HepG2 (cell line): ENCODE data around the gene CCND1. TPM values are rescaled to one million over a fixed set of nuclear protein-coding genes. Genes with fewer than 3 reads are reported as not detected.

Source experiments
- ATAC-seq: fragments of 200-7000 bp; cut with Tn5 transposase; 3 replicates; pipeline ENCODE4 v1.9.1; 2020; ENCODE audit warnings: mild to moderate bottlenecking, moderate library complexity
- BruUV-seq: library from RNA; stranded (reverse); fragments of 400-500 nt; replicated peaks from 2 replicates; lab custom pipeline; 2021; lab: Mats Ljungman, UMichigan
- CTCF ChIA-PET: fragments of 300-600 bp; formaldehyde crosslinking; extraction: SDS; loops from one replicate; lab custom pipeline; 2021; ENCODE audit warnings: low total read pairs, inconsistent platforms, low intra/inter-chr PET ratio; lab: Yijun Ruan, JAX
- POLR2A ChIA-PET: fragments of 350-600 bp; sonication (Branson Sonifier 250); formaldehyde crosslinking; loops from one replicate; lab custom pipeline; 2020; ENCODE audit warnings: antibody characterized with exemption, inconsistent platforms; lab: Yijun Ruan, JAX
- DNase-seq: peaks from one replicate; pipeline ENCODE4 v3.0.0-alpha.2; 2015; ENCODE audit warnings: low spot score
- FAIRE-seq: peaks from 3 replicates; lab custom pipeline; 2011; peaks lifted over from hg19 to GRCh38; lab: Jason Lieb, UNC
- H2AFZ ChIP-seq: one replicate; pipeline ENCODE4 v1.6.1; 2011; ENCODE audit warnings: low read length, inconsistent platforms
- H3K27ac ChIP-seq: fragments of 300-600 bp; 3 replicates; pipeline ENCODE4 v1.8.0; 2011; ENCODE audit warnings: mixed run types, mild to moderate bottlenecking, mixed read lengths, low read length, inconsistent platforms; ENCODE audit not compliant: insufficient read depth; ENCODE audit errors: extremely low read length
- H3K27me3 ChIP-seq, 2 experiments: fragments of 200-600 bp in 1 of 2; 2 replicates in 1 of 2; 3 replicates in 1 of 2; pipeline versions ENCODE4 v1.6.0 to v1.8.0; 2011; ENCODE audit warnings: low read length in 2 of 2, mild to moderate bottlenecking in 2 of 2, moderate library complexity in 2 of 2, inconsistent platforms in 1 of 2; ENCODE audit not compliant: insufficient read depth in 2 of 2, control insufficient read depth in 1 of 2
- H3K36me3 ChIP-seq, 2 experiments: fragments of 200-600 bp in 1 of 2; replicated peaks in 1 of 2; 2 replicates in 1 of 2; 3 replicates in 1 of 2; pipeline versions ENCODE4 v1.5.1 to v1.8.0; 2011; ENCODE audit warnings: low read length in 2 of 2, inconsistent platforms in 1 of 2; ENCODE audit not compliant: insufficient read depth in 2 of 2, control insufficient read depth in 1 of 2
- H3K4me1 ChIP-seq: 2 replicates; pipeline ENCODE4 v1.5.1; 2012; ENCODE audit warnings: low read length, inconsistent platforms; ENCODE audit not compliant: insufficient read depth
- H3K4me2 ChIP-seq: 2 replicates; pipeline ENCODE4 v1.6.0; 2011; ENCODE audit warnings: low read depth, low read length, inconsistent platforms
- H3K4me3 ChIP-seq, 3 experiments: fragments of 200-600 bp in 1 of 3; sonication (generic), shearing (Covaris generic) in 1 of 3; replicated peaks in 1 of 3; 2 replicates each; pipeline ENCODE4 v1.5.1; 2011 to 2016; ENCODE audit warnings: low read length in 3 of 3, inconsistent platforms in 2 of 3, low read depth in 2 of 3, mild to moderate bottlenecking in 2 of 3, control low read depth in 1 of 3, mixed read lengths in 1 of 3; ENCODE audit not compliant: insufficient read depth in 1 of 3
- H3K79me2 ChIP-seq: one replicate; pipeline ENCODE4 v1.6.1; 2011; ENCODE audit warnings: low read length, inconsistent platforms; ENCODE audit not compliant: insufficient read depth
- H3K9ac ChIP-seq: 2 replicates; pipeline ENCODE4 v1.6.0; 2011; ENCODE audit warnings: mild to moderate bottlenecking, low read depth, low read length, inconsistent platforms; ENCODE audit not compliant: insufficient read depth
- H3K9me3 ChIP-seq: 2 replicates; pipeline ENCODE4 v1.5.1; 2012; ENCODE audit warnings: mild to moderate bottlenecking, low read length
- H4K20me1 ChIP-seq: 2 replicates; pipeline ENCODE4 v1.6.0; 2011; ENCODE audit warnings: inconsistent platforms, mild to moderate bottlenecking, low read length, moderate library complexity; ENCODE audit not compliant: insufficient read depth
- AKAP8 ChIP-seq: sonication (generic); formaldehyde crosslinking; IDR thresholded peaks from 2 replicates; pipeline ENCODE4 v1.5.1; 2020; ENCODE audit warnings: mild to moderate bottlenecking, missing genetic modification reagents
- HOXA3 ChIP-seq: sonication (generic); formaldehyde crosslinking; IDR thresholded peaks from 2 replicates; pipeline ENCODE4 v1.5.0; 2020; ENCODE audit warnings: missing genetic modification reagents
- JUN ChIP-seq: sonication (generic); formaldehyde crosslinking; IDR thresholded peaks from 2 replicates; pipeline ENCODE4 v1.4.0; 2020; ENCODE audit warnings: mild to moderate bottlenecking, missing genetic modification reagents
- MTA1 ChIP-seq: sonication (generic); formaldehyde crosslinking; IDR thresholded peaks from 2 replicates; pipeline ENCODE4 v1.4.0; 2020; ENCODE audit warnings: missing genetic modification reagents, mild to moderate bottlenecking, borderline replicate concordance
- NFRKB ChIP-seq: fragments of 450-650 bp; IDR thresholded peaks from 2 replicates; pipeline ENCODE4 v1.6.1; 2017
- RFXANK ChIP-seq: IDR thresholded peaks from 2 replicates; pipeline ENCODE4 v1.6.1; 2016
- SP4 ChIP-seq: sonication (generic); formaldehyde crosslinking; IDR thresholded peaks from 2 replicates; pipeline ENCODE4 v1.8.1; 2023; ENCODE audit warnings: mild to moderate bottlenecking, missing genetic modification reagents
- SPEN ChIP-seq: sonication (generic); formaldehyde crosslinking; IDR thresholded peaks from 2 replicates; pipeline ENCODE4 v1.5.1; 2020; ENCODE audit warnings: low read depth, mild to moderate bottlenecking, missing genetic modification reagents
- ZBTB26 ChIP-seq: IDR thresholded peaks from 2 replicates; pipeline ENCODE4 v1.6.1; 2016; ENCODE audit warnings: missing compliant biosample characterization, missing genetic modification reagents, borderline replicate concordance
- ZBTB37 ChIP-seq: sonication (generic); formaldehyde crosslinking; IDR thresholded peaks from 2 replicates; pipeline ENCODE4 v1.4.0; 2020; ENCODE audit warnings: mild to moderate bottlenecking, missing genetic modification reagents
- ZFP36L2 ChIP-seq: sonication (generic); formaldehyde crosslinking; IDR thresholded peaks from 2 replicates; pipeline ENCODE4 v1.4.0; 2020; ENCODE audit warnings: missing genetic modification reagents
- ZNF20 ChIP-seq: sonication (generic); formaldehyde crosslinking; IDR thresholded peaks from 2 replicates; pipeline ENCODE4 v1.4.0; 2020; ENCODE audit warnings: mild to moderate bottlenecking, moderate library complexity, missing genetic modification reagents
- ZNF230 ChIP-seq: sonication (generic); formaldehyde crosslinking; IDR thresholded peaks from 2 replicates; pipeline ENCODE4 v1.4.0; 2020; ENCODE audit warnings: mild to moderate bottlenecking, missing genetic modification reagents
- WGBS: methylation state at CpG from one replicate; pipeline ENCODE4 v1.1.6; 2017; ENCODE audit warnings: low lambda C conversion rate; 5-methylcytosine and 5-hydroxymethylcytosine counted together
- in situ Hi-C: cut with HindIII; loops from 2 replicates; pipeline ENCODE4 v1.10.0; 2017; ENCODE audit warnings: low pct_unique_long_range_greater_than_20kb; ENCODE audit not compliant: extremely low pct_ligation_motif_present
- intact Hi-C: fragments of 100-400 bp; cut with micrococcal nuclease; formaldehyde crosslinking; loops from one replicate; pipeline ENCODE4 v1.10.0; 2022; ENCODE audit not compliant: unreplicated experiment
- polyA plus RNA-seq, 8 experiments: library from polyadenylated mRNA; depleted of rRNA in 3 of 8; stranded (reverse) in 7 of 8; unstranded in 1 of 8; fragments of >200 nt; fragmentation: Illumina TruSeq in 4 of 8; extraction: Trizol in 4 of 8; gene quantifications; 2 replicates each; pipeline versions ENCODE4 v1.2.1 to v1.2.3, GENCODE V29; 2011 to 2016; ENCODE audit warnings: low read depth in 4 of 8, missing spikeins in 1 of 8, mixed read lengths in 1 of 8; ENCODE audit not compliant: insufficient read depth in 1 of 8
- total RNA-seq, 5 experiments: library from RNA; depleted of rRNA; stranded (reverse); fragments of >200 nt; fragmentation: Illumina TruSeq; extraction: Trizol; gene quantifications; 2 replicates each; pipeline ENCODE4 v1.2.3, GENCODE V29; 2016; ENCODE audit warnings: low read depth in 1 of 5
- TF ChIP-seq, protein P1 (sequence below): sonication (generic); formaldehyde crosslinking; IDR thresholded peaks from 2 replicates; pipeline ENCODE4 v1.5.1; 2020; ENCODE audit warnings: missing genetic modification reagents, mild to moderate bottlenecking, borderline replicate concordance
- TF ChIP-seq, protein P2 (sequence below): sonication (generic); formaldehyde crosslinking; IDR thresholded peaks from 2 replicates; pipeline ENCODE4 v1.5.0; 2020; ENCODE audit warnings: mild to moderate bottlenecking, missing genetic modification reagents, moderate library complexity
- TF ChIP-seq, protein P3 (sequence below): sonication (generic); formaldehyde crosslinking; IDR thresholded peaks from 2 replicates; pipeline ENCODE4 v1.8.1; 2023; ENCODE audit warnings: mild to moderate bottlenecking, missing genetic modification reagents

The CCND1 gene
- total and polyA plus RNA-seq, 2 of the 13 experiments (the other 11 are each of a cell fraction or from before 2014, with no cell fraction given): 107 to 136 TPM

- TF ChIP-seq HOXA3 (CRISPR knock-in tag) (no peak), SPEN (no peak), NFRKB (no peak), ZNF20 (CRISPR knock-in tag) (0 out of 2 replicates have a peak, but pooled peaks have one; percentile 26), ZNF230 (CRISPR knock-in tag) (no peak), SP4 (0 out of 2 replicates have a peak, but pooled peaks have one; percentile 44), RFXANK (no peak), JUN (no peak)
- TF ChIP-seq, protein P1, sequence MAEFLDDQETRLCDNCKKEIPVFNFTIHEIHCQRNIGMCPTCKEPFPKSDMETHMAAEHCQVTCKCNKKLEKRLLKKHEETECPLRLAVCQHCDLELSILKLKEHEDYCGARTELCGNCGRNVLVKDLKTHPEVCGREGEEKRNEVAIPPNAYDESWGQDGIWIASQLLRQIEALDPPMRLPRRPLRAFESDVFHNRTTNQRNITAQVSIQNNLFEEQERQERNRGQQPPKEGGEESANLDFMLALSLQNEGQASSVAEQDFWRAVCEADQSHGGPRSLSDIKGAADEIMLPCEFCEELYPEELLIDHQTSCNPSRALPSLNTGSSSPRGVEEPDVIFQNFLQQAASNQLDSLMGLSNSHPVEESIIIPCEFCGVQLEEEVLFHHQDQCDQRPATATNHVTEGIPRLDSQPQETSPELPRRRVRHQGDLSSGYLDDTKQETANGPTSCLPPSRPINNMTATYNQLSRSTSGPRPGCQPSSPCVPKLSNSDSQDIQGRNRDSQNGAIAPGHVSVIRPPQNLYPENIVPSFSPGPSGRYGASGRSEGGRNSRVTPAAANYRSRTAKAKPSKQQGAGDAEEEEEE (CRISPR knock-in tag): no peak
- TF ChIP-seq, protein P2, sequence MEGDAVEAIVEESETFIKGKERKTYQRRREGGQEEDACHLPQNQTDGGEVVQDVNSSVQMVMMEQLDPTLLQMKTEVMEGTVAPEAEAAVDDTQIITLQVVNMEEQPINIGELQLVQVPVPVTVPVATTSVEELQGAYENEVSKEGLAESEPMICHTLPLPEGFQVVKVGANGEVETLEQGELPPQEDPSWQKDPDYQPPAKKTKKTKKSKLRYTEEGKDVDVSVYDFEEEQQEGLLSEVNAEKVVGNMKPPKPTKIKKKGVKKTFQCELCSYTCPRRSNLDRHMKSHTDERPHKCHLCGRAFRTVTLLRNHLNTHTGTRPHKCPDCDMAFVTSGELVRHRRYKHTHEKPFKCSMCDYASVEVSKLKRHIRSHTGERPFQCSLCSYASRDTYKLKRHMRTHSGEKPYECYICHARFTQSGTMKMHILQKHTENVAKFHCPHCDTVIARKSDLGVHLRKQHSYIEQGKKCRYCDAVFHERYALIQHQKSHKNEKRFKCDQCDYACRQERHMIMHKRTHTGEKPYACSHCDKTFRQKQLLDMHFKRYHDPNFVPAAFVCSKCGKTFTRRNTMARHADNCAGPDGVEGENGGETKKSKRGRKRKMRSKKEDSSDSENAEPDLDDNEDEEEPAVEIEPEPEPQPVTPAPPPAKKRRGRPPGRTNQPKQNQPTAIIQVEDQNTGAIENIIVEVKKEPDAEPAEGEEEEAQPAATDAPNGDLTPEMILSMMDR (CRISPR knock-in tag): peak; percentile 36; the same call in 1 of the 2 replicates
These were observed 35.0 kb upstream of the CCND1 start (continued) for GRCh38 chr11:69605737-69606526.

- no peak for ATAC-seq
- H3K36me3 ChIP-seq: no peaks in the 10 kb centered on the region
- H4K20me1 ChIP-seq: no peaks in the 10 kb centered on the region
- no peak overlapping the region for H3K27ac ChIP-seq
- H3K4me3 ChIP-seq: no peak overlapping the region
- H3K9ac ChIP-seq: no peak overlapping the region
- intact Hi-C loops: no loop called here
- TF ChIP-seq ZFP36L2 (CRISPR knock-in tag): no peak
- no peak for TF ChIP-seq ZBTB26 (CRISPR knock-in tag)
- TF ChIP-seq, protein P3, sequence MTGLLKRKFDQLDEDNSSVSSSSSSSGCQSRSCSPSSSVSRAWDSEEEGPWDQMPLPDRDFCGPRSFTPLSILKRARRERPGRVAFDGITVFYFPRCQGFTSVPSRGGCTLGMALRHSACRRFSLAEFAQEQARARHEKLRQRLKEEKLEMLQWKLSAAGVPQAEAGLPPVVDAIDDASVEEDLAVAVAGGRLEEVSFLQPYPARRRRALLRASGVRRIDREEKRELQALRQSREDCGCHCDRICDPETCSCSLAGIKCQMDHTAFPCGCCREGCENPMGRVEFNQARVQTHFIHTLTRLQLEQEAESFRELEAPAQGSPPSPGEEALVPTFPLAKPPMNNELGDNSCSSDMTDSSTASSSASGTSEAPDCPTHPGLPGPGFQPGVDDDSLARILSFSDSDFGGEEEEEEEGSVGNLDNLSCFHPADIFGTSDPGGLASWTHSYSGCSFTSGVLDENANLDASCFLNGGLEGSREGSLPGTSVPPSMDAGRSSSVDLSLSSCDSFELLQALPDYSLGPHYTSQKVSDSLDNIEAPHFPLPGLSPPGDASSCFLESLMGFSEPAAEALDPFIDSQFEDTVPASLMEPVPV (CRISPR knock-in tag): no peak
- no peak for TF ChIP-seq MTA1 (CRISPR knock-in tag)
- TF ChIP-seq ZBTB37: no peak
- no peak for TF ChIP-seq AKAP8 (CRISPR knock-in tag)
- TF ChIP-seq, all 625 proteins: peak for 0
- H3K4me2 ChIP-seq: no peak overlapping the region
- WGBS: 43% methylated on average over 2 of the region's 2 CpGs
- no peaks in the 10 kb centered on the region for H3K79me2 ChIP-seq
- ChIA-PET POLR2A (no interaction called here), CTCF (no interaction called here)
- H3K4me1 ChIP-seq: peaks cover 36% of the 10 kb centered on the region
- no peak overlapping the region for H2AFZ ChIP-seq
- FAIRE-seq (no peak), DNase-seq (no peak)
- no TSS peak for BruUV-seq
- peaks cover 7 to 16% of the 10 kb centered on the region in 2 experiments; a peak in 4 of 5 replicates for H3K27me3 ChIP-seq
- peaks cover 9% of the 10 kb centered on the region; the same call in 1 of the 2 replicates for H3K9me3 ChIP-seq
- in situ Hi-C loops: no loop called here
These were observed 31.6 kb upstream of the CCND1 start for GRCh38 chr11:69609351-69609750.
